Ascending aorta (tissue), 2 donors: ENCODE data around the gene DYDC1. TPM values are rescaled to one million over a fixed set of nuclear protein-coding genes. Genes with fewer than 3 reads are reported as not detected.

Source experiments
- DNase-seq, 2 donors: peaks; one replicate each; pipeline ENCODE4 v3.0.0-alpha.2; 2019; ENCODE audit warnings: low spot score in 2 of 2
- H3K27ac ChIP-seq, 2 donors: fragments of 200-600 bp; sonication (generic); one replicate each; pipeline ENCODE4 v1.5.1; 2016 to 2017; ENCODE audit warnings: mild to moderate bottlenecking in 1 of 2
- H3K27me3 ChIP-seq: fragments of 200-600 bp; sonication (generic); one replicate; pipeline ENCODE4 v1.5.1; 2017
- H3K36me3 ChIP-seq, 2 donors: fragments of 200-600 bp; sonication (generic); one replicate each; pipeline ENCODE4 v1.5.1; 2016
- H3K4me1 ChIP-seq, 2 donors: fragments of 200-600 bp; sonication (generic); one replicate each; pipeline ENCODE4 v1.5.1; 2016 to 2017; ENCODE audit warnings: mild to moderate bottlenecking in 1 of 2
- H3K4me3 ChIP-seq, 2 donors: fragments of 200-600 bp; sonication (generic); one replicate each; pipeline ENCODE4 v1.5.1; 2016 to 2017; ENCODE audit warnings: mild to moderate bottlenecking in 1 of 2
- H3K9me3 ChIP-seq, 2 donors: fragments of 200-600 bp; sonication (generic); one replicate each; pipeline ENCODE4 v1.5.1; 2016
- intact Hi-C: fragments of 100-400 bp; cut with DNase I; formaldehyde crosslinking; loops from one replicate; pipeline ENCODE4 v1.15.1; 2023
- total RNA-seq: library from RNA; depleted of rRNA; stranded (reverse); fragments of >200 nt; gene quantifications from one replicate; pipeline ENCODE4 v1.1.0, GENCODE V29; 2016
- TF ChIP-seq, protein P1 (sequence below), 3 experiments: fragments of 200-600 bp in 2 of 3; fragments of 450-650 bp in 1 of 3; sonication (generic) in 2 of 3; IDR thresholded peaks; one replicate each; pipeline ENCODE4 v1.5.1; 2016 to 2019; ENCODE audit warnings: antibody characterized with exemption in 3 of 3, mild to moderate bottlenecking in 1 of 3, moderate library complexity in 1 of 3

The DYDC1 gene
- total RNA-seq, 1 donor from 2014 or later = not detected

GRCh38 chr10:80322158-80322557 is 34.4 kb downstream of the DYDC1 start:
- intact Hi-C loops = no loop called here

DNA sequence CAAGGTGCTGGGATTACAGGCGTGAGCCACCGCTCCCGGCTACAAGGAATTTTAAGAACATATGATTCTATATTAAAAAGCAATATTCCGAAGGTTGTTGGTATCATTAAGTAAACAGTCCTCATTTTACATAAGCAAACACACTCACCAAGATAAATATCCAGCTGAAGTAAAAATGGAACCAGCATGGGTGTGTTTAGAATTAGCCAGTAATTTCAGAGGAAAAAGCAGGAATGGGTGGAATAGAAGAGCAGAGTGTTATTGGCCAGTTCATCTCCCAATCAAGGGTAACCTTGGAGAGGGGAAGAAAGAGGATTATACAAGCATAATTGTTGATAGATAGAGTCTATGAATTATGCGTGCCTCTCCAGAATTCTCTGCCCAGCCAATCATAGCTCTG is 35.4 kb downstream of the DYDC1 start:
- no peak overlapping the region for H3K27ac ChIP-seq
- TF ChIP-seq, protein P1, sequence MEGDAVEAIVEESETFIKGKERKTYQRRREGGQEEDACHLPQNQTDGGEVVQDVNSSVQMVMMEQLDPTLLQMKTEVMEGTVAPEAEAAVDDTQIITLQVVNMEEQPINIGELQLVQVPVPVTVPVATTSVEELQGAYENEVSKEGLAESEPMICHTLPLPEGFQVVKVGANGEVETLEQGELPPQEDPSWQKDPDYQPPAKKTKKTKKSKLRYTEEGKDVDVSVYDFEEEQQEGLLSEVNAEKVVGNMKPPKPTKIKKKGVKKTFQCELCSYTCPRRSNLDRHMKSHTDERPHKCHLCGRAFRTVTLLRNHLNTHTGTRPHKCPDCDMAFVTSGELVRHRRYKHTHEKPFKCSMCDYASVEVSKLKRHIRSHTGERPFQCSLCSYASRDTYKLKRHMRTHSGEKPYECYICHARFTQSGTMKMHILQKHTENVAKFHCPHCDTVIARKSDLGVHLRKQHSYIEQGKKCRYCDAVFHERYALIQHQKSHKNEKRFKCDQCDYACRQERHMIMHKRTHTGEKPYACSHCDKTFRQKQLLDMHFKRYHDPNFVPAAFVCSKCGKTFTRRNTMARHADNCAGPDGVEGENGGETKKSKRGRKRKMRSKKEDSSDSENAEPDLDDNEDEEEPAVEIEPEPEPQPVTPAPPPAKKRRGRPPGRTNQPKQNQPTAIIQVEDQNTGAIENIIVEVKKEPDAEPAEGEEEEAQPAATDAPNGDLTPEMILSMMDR (IDR thresholded peaks at IDR 0.05) = no peak
- no peak overlapping the region for H3K4me3 ChIP-seq
- no peaks in the 10 kb centered on the region for H3K4me1 ChIP-seq
- H3K9me3 ChIP-seq = no peaks in the 10 kb centered on the region
- intact Hi-C loops = no loop called here
- no peaks in the 10 kb centered on the region for H3K36me3 ChIP-seq
- H3K27me3 ChIP-seq = no peaks in the 10 kb centered on the region
- DNase-seq = no peak

More at GRCh38 chr10:80322158-80322557, 34.4 kb downstream of the DYDC1 start:
- Histone ChIP-seq H3K4me1 (no peaks in the 10 kb centered on the region), H3K27ac (no peak overlapping the region), H3K27me3 (no peaks in the 10 kb centered on the region), H3K4me3 (no peak overlapping the region), H3K36me3 (no peaks in the 10 kb centered on the region), H3K9me3 (no peaks in the 10 kb centered on the region)
- no peak for DNase-seq
- TF ChIP-seq, protein P1 (IDR thresholded peaks at IDR 0.05) = no peak

DNA sequence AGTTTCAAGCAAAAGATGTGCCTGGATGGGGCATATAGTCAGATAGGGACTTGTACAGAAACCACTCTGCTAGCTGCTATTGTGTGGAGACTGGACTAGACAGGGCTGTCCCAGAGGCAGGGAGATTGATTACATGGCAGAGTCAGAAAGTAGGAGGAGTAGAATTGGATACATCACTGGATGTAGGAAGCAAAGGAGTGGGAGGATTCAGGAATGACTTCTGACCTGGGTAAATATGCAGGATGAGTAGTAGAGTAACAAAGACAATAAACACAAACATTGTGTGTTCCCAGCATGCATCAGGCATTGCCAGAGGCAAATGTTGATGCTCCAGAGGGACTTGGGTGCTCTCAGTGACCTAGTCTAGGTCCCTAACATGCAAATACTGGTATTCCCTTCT is 36.2 kb downstream of the DYDC1 start:
- Histone ChIP-seq H3K27me3 (no peaks in the 10 kb centered on the region), H3K36me3 (no peaks in the 10 kb centered on the region), H3K4me3 (no peak overlapping the region), H3K9me3 (no peaks in the 10 kb centered on the region), H3K27ac (no peak overlapping the region), H3K4me1 (no peaks in the 10 kb centered on the region)
- TF ChIP-seq, protein P1 (IDR thresholded peaks at IDR 0.05) = no peak
- DNase-seq = no peak
- intact Hi-C loops = no loop called here

DNA sequence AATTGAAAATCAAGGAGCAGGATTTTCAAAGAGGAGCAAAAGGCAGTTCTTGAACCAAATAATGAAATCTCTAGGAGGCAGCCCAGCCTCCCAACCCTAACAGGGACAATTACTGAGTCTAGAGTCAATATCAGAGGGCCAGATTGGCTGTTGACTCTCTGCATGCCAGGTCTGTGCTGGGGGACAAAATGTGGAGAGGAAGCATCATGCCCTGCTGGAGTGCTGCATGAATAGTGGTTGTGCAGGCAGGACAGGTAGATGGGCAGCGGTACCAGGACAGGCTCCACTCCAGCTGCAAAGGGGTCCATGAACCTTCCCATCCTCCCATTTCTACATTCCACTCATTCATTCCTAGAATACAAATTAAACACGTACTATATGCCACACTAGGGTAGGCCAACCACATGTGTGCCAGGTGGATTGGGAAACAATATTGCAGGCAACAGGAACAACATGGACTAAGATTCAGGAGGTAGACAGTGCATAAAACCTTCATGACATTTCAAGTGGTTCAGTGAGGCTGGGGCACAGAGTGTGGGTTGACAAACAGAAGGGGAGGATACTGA is 36.7 kb downstream of the DYDC1 start:
- intact Hi-C loops = no loop called here
- TF ChIP-seq, protein P1 (IDR thresholded peaks at IDR 0.05) = no peak

GRCh38 chr10:80319318-80319717 is 37.2 kb downstream of the DYDC1 start:
- Histone ChIP-seq H3K36me3 (no peaks in the 10 kb centered on the region), H3K9me3 (no peaks in the 10 kb centered on the region), H3K27me3 (no peaks in the 10 kb centered on the region), H3K4me1 (no peaks in the 10 kb centered on the region), H3K27ac (no peak overlapping the region), H3K4me3 (no peak overlapping the region)
- TF ChIP-seq, protein P1 (IDR thresholded peaks at IDR 0.05) = no peak
- no peak for DNase-seq
- intact Hi-C loops = no loop called here

More for the DNA sequence above, 36.7 kb downstream of the DYDC1 start:
- DNase-seq = no peak
- Histone ChIP-seq H3K9me3 (no peaks in the 10 kb centered on the region), H3K4me1 (no peaks in the 10 kb centered on the region), H3K27me3 (no peaks in the 10 kb centered on the region), H3K4me3 (no peak overlapping the region), H3K27ac (no peak overlapping the region), H3K36me3 (no peaks in the 10 kb centered on the region)

DNA sequence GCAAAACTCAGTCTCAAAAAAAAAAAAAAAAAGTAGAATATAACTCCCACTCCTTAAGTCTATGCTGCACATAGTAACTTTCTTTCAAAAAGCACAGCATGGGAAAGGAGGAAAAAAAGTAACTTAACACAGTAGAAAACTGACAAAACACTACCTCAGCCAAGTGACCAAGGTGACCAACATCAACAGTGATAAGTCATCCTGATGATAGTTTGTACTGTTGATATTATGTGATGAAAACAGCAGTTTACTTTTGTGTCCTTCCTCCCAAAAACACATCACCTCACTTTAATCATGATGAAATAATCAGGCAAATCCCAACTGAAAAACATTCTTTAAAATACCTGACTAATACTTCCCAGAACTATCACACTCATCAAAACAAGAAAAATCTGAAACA is 37.8 kb downstream of the DYDC1 start:
- Histone ChIP-seq H3K4me1 (no peaks in the 10 kb centered on the region), H3K4me3 (no peak overlapping the region), H3K27me3 (no peaks in the 10 kb centered on the region), H3K9me3 (no peaks in the 10 kb centered on the region), H3K36me3 (no peaks in the 10 kb centered on the region), H3K27ac (no peak overlapping the region)
- intact Hi-C loops = no loop called here
- DNase-seq = no peak
- TF ChIP-seq, protein P1 (IDR thresholded peaks at IDR 0.05) = no peak
